ENCODE results near the gene PITRM1. TPM values are rescaled to one million over a fixed set of nuclear protein-coding genes. Genes with fewer than 3 reads are reported as not detected.
"Not testable (repeated sequence)": the region's sequence is repeated elsewhere in the genome, so short reads cannot be mapped to it uniquely, and the experiment has no call there.

PITRM1 gene
- total RNA-seq, 6 donors from 2014 or later = 63.4 to 216 (median 77.5) TPM

- Histone ChIP-seq H3K36me3 (peaks cover 0 to 26% (median 12%) of the 10 kb centered on the region in 4 donors), H3K27me3 (no peaks in the 10 kb centered on the region), H3K4me1 (peaks cover 0 to 2% (median 0%) of the 10 kb centered on the region in 4 donors), H3K9me3 (no peaks in the 10 kb centered on the region), H3K4me3 (no peak overlapping the region), H3K27ac (no peak overlapping the region)
- DNase-seq = no peak
- no peak for ATAC-seq (ENCODE audit: low FRiP score in 2 of 2)
- TF ChIP-seq POLR2A (IDR thresholded peaks at IDR 0.05) (no peak), CTCF (IDR thresholded peaks at IDR 0.05) (no peak), EP300 (IDR thresholded peaks at IDR 0.05) (no peak)
- WGBS, 2 donors = 85 to 90% methylated on average over 14 to 21 of the region's 21 CpGs
Observed at GRCh38 chr10:3108575-3109105, 63.9 kb downstream of the PITRM1 start.

GRCh38 chr10:3108033-3108432, 64.5 kb downstream of the PITRM1 start:
- ATAC-seq (ENCODE audit: low FRiP score in 2 of 2) = no peak
- no peak for DNase-seq
- TF ChIP-seq CTCF (IDR thresholded peaks at IDR 0.05) = no peak
- TF ChIP-seq POLR2A (IDR thresholded peaks at IDR 0.05) = no peak
- TF ChIP-seq POLR2AphosphoS5 (IDR thresholded peaks at IDR 0.05) = no peak
- no peak for TF ChIP-seq EP300 (IDR thresholded peaks at IDR 0.05)
- Histone ChIP-seq H3K27me3 (no peaks in the 10 kb centered on the region), H3K4me1 (peaks cover 0 to 5% (median under 1%) of the 10 kb centered on the region in 4 donors), H3K27ac (peak overlapping the region in 2 of 4 donors; percentile 12 to 58), H3K4me3 (no peak overlapping the region), H3K9me3 (no peaks in the 10 kb centered on the region), H3K36me3 (peaks cover 0 to 21% (median 7%) of the 10 kb centered on the region in 4 donors)
- WGBS, 2 donors = 91 to 94% methylated on average over 8 of the region's 8 CpGs

GRCh38 chr10:3107426-3107961, 65.1 kb downstream of the PITRM1 start:
- no peaks in the 10 kb centered on the region for H3K9me3 ChIP-seq
- DNase-seq (peak in 1 of 2 donors; percentile 84), ATAC-seq (ENCODE audit: low FRiP score in 2 of 2) (peak; percentile 86 to 88)
- no peaks in the 10 kb centered on the region for H3K27me3 ChIP-seq
- peak overlapping the region; percentile 12 to 66 (median 50) for H3K27ac ChIP-seq
- TF ChIP-seq POLR2A (IDR thresholded peaks at IDR 0.05) = no peak
- peak; percentile 35 to 38 for TF ChIP-seq POLR2AphosphoS5 (IDR thresholded peaks at IDR 0.05)
- TF ChIP-seq CTCF (IDR thresholded peaks at IDR 0.05) = peak in 1 of 6 experiments; percentile 8
- peak in 2 of 4 donors; percentile 16 to 59 for TF ChIP-seq EP300 (IDR thresholded peaks at IDR 0.05)
- WGBS, 2 donors = 69 to 76% methylated on average over 17 to 22 of the region's 22 CpGs
- peaks cover 0 to 7% (median 3%) of the 10 kb centered on the region in 4 donors for H3K4me1 ChIP-seq
- H3K4me3 ChIP-seq = no peak overlapping the region
- H3K36me3 ChIP-seq = peaks cover 0 to 18% (median 6%) of the 10 kb centered on the region in 4 donors

- Histone ChIP-seq H3K4me1 (peaks cover 0 to 7% (median 3%) of the 10 kb centered on the region in 4 donors), H3K4me3 (no peak overlapping the region), H3K36me3 (peaks cover 0 to 13% (median 6%) of the 10 kb centered on the region in 4 donors), H3K27me3 (no peaks in the 10 kb centered on the region), H3K27ac (peak overlapping the region; percentile 12 to 66 (median 50)), H3K9me3 (no peaks in the 10 kb centered on the region)
- TF ChIP-seq EP300 (IDR thresholded peaks at IDR 0.05) (no peak), POLR2AphosphoS5 (IDR thresholded peaks at IDR 0.05) (no peak), CTCF (IDR thresholded peaks at IDR 0.05) (no peak), POLR2A (IDR thresholded peaks at IDR 0.05) (no peak)
- 72% methylated on average over 4 of the region's 5 CpGs for WGBS, 2 donors
- DNase-seq (no peak), ATAC-seq (ENCODE audit: low FRiP score in 2 of 2) (peak in 1 of 2 donors; percentile 50)
Observed at GRCh38 chr10:3106928-3107425, 65.6 kb downstream of the PITRM1 start.

GRCh38 chr10:3106328-3106727, 66.3 kb downstream of the PITRM1 start:
- not testable (repeated sequence) for H3K4me3 ChIP-seq; H3K4me1 ChIP-seq; H3K27ac ChIP-seq; ATAC-seq (ENCODE audit: low FRiP score in 2 of 2); DNase-seq; H3K9me3 ChIP-seq; H3K27me3 ChIP-seq
- 94 to 98% methylated on average over 2 to 6 of the region's 10 CpGs for WGBS, 2 donors
- H3K36me3 ChIP-seq = peaks cover 0 to 13% (median 6%) of the 10 kb centered on the region in 4 donors

Measured in upper lobe of left lung (tissue), 6 donors.